AML-193 (cell line): ENCODE results near the gene RBM28.
"Not testable (repeated sequence)": the region's sequence is repeated elsewhere in the genome, so short reads cannot be mapped to it uniquely, and the experiment has no call there.

Experiments
- DNase-seq, 2 experiments: peaks; one replicate each; lab custom pipeline; 2025; lab: John Stamatoyannopoulos, UW

Gene RBM28

DNA sequence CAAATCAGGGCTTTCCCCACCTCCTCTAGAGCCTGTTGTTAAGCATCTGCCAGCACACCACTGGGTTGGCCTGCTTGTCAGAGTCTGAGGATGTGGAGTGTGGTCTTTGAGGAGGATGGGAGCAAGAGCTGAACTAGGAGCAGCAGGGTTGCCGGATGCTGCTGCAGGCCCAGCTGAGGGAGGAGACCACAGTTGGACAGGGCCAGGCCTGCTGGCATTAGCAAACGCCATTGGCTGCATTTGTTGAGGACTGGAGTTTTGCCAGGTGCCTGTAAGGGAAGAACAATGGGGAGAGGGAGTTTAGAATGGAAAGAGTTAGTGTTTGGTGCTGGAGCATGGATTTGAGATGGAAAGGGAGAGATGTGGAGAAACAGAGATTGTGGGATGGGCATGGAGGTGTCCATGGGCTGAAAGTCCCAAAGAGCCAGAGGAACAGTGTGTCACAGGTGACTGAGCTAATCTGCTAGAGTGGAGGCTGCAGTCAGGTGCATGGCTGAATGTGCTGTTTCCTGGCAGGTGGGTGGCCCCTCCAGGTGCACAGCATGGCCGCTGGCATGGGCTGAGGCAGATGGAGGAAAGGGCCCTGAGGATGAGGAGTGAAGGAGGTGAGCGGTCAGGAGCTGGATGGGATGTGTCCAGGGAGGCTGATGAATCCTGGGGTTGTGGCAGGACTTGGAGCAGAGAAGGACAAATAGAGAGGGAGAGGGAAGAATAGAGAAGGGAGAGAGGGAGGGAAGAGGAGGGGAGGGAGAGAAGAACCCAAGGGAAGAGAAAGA, 61.9 kb downstream of the RBM28 start:
- no peak for DNase-seq

DNA sequence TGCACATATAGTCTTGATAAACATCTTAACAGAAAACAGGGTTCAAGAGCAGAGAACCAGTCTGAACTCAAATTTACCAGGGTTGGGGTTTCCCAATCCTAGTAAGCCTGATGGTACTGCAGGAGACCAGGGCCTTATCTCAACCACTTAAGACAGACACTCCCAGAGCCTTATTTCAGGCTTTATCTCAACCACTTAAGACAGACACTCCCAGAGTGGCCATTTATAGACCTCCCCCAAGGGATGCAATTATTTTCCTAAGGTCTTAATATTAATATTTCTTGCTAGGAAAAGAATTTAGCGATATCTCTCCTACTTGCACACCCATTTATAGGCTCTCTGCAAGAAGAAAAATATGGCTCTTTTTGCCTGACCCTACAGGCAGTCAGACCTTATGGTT, 63.3 kb downstream of the RBM28 start:
- not testable (repeated sequence) for DNase-seq

DNA sequence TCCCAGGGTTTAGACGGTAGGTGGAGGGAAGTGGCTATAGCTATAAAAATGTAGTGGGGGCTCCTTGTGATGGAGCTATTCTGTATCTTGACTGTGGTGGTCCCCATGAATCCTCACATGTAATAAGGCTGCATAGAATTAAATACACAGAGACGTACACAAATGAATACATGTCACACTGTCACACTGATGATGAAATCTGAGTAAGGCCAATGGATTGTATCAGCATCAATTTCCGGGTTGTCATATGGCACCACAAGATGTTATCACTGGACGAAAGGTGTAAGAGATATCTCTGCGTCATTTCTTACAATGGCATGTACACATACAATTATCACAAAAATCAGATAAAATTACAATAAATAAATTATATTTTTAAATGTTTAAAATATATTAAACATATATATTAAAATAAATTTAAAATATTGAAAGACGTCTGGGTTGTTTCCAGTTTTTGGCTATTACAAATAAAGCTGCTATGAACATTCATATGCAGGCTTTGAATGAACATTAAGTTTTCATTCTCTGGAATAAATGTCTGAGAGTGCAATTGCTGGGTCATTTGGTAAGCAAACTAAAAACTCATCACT, 64.5 kb downstream of the RBM28 start:
- DNase-seq: no peak

DNA sequence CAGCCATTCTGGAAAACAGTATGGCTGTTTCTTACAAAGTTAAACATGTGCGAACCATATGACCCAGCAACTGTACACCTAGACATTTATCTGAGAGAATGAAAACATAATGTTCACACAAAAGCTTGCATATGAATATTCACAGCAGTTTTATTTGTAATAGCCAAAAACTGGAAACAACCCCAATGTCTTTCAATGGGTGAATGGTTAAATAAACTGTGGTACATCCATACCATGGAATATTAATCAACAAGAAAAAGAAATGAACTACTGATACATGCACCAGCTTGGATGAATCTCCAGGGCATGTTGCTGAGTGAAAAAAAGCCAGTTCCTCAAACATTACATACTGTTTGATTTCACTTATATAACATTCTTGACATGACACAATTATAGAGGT, 65.3 kb downstream of the RBM28 start:
- DNase-seq: no peak

DNA sequence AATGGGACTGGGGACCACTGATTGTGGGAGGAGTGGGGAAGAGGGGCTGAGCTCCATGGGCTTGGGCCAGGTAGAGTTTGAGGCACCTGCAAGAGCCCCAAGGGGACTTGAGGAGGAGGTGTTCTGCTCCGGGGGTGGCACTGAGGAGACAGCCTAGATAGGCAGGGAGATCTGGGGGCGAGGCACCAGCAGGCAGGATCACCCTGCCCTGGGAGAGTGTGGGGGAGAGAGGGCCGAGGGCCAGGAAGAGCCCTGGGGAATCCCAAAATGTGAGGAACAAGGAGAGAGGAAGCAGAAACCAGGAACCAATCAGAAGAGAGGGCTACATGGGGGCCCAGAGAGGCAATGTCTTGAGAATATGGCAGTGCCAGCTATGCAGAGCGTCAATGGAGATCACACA, 68.0 kb downstream of the RBM28 start:
- no peak for DNase-seq

DNA sequence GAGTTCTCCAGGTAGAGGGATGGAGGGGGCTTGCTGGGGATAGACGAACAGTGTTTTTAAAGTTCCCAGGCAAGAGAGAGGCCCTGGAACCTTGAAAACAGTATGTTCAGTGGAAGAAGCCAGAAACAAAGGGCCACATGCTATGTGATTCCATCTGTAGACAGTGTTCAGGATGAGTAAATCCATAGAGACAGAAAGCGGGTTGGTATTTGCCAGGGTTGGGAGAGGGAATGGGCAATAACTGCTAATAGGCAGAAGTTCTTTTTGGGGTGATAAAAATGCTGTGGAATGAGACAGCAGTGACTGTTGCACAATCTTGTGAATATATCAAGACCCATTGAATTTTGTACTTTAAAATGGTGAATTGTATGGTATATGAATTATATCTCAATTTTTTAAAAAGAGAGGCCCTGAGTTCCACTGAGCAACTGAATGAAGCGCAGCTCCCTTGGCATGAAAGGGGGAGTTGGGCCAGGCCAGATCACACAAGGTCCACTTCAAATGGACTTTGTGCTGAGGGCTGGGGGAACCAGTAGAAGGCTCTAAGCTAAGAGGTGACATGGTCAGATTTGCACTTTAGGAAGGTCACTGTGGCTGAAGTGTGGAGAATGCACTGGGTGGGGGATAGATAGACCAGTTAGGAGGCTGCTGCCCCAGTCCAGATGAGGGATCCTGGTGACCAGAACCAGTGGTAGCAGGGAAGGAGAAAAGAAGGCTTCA, 68.7 kb downstream of the RBM28 start:
- no peak for DNase-seq

DNA sequence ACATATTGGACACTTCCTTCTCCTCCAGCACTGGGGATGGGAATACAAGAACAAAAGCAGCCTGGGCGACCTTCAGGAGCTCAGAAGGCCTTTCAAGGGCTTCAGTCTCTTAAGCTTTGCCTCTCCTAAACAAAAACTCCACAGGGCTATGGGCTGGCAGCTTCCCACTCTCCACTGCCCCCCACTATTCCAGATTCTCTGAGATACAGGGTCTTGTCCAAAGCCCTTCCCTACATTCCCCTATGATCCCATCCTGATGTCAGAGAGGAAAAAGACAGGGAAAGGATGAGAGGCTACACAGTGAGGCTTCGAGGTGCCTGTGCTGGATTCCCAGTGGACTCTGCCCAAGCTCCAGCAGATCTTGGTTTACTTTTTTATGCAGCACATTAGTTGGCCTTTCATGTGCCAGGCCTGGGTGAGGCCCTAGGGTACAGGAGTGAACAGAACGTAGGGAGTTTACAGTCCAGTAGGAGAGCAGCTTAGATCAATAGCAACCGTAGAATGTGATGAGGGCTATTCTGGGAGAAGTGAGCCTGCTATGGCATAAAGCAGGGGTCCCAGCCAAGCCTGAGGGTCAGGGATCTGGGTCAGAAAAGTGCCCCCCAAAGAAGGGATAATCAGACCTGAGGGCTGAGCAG, 69.3 kb downstream of the RBM28 start:
- no peak for DNase-seq

DNA sequence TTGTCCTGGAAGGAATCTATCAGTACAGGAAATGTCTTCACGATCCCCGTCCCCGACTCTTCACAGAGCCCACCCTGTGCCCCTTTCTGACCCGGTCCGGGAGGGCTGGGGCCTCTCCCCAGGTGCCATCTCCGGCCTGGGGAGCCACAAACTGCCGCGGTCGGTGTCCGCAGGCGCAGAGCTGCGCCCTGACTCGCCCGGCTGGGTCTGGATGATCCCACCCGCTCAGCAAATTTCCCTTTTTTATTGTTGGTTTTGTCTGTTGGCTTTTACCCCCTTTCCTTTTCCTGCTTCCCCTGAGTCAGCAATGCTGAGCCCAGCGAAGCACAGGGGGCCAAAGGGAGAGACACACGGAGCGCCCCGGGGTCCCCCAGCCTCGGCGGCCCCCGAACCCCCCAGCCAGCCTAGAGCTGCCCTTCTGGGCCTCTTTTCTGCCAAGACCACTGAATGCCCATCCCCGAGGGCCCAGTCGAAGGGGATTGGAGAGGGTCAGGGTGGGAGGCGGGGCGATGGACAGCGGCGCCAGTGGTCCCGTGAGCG, 71.7 kb downstream of the RBM28 start:
- no peak for DNase-seq

DNA sequence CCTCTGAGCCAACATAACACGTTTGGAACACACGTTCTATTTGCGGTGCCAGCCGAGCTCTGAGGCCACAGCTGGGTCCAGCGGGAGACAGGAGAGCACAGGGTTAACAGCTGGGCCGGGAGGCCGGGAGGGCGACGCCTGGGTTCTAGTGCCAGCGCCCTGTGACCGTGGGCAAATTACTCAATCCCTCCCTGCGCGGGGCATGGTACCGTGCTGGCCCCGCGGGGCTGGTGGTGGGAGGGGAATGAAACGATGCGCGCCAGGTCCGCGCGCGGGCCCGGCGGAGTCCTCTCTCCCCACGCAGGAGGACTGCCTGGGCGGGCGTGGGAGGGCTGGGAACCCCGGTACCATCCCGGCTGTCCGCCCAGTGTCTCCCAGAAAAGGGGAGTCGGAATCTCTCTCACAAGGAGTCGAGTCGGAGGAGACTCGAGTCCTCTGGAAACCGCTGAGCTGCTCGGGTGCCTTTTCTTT, 72.2 kb downstream of the RBM28 start:
- no peak for DNase-seq

DNA sequence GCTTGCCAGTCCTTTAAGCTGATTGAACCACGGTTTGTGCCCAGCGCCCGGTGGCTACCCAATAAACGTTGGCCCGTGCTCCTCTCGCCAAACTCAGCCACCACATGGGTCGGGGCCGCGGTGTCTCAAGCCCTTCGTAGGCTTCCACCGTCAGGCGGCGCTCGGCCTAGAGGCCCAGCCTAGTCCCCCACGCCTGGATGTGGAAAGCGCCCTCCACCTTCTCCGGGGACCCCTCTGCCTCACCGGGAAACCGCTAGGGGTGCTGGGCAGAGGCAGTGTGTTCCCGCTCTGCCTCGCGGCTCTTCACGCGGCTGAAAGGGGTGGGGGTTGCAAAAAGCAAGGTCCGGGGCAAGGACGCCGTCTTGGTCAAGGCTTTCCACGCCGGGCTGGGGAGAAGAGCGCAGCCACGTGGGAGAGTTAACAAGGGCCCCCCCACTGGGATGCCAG, 72.9 kb downstream of the RBM28 start:
- DNase-seq: no peak

DNA sequence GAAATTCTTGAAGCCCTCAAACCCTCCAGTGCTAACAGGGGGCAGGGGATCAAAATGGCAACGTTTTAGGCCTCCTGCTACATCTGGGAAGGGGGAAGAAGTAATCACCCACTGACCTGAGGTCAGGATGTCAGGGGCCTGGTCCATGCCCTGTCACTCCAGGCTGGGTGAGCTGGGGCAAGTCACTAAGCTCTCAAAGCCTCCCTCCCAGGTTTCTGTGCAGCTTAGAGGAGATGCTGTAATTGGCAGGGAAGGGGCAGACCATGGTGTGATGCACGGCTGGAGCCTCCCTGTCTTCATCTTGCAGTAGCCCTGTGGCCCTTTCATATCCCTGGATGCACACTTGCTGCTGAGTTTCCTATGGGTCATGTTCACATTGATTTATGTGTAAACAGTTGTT, 75.5 kb downstream of the RBM28 start:
- no peak for DNase-seq

DNA sequence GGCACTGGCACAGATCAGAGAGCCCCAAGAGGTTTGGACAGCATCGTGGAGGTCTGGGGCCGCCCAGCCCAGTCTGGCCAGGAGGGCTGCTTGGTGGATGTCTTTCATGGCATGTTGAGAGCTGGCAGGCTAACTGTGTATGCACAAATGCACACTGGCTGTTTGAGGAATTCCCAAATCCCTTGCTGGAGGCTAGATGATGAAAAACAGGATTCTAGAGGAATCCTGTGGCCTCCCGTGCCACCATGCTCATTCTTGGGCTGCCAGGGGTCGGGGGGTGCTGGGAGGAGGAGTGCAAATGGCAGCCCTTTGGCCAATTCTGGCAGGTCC, 76.1 kb downstream of the RBM28 start:
- DNase-seq: no peak

DNA sequence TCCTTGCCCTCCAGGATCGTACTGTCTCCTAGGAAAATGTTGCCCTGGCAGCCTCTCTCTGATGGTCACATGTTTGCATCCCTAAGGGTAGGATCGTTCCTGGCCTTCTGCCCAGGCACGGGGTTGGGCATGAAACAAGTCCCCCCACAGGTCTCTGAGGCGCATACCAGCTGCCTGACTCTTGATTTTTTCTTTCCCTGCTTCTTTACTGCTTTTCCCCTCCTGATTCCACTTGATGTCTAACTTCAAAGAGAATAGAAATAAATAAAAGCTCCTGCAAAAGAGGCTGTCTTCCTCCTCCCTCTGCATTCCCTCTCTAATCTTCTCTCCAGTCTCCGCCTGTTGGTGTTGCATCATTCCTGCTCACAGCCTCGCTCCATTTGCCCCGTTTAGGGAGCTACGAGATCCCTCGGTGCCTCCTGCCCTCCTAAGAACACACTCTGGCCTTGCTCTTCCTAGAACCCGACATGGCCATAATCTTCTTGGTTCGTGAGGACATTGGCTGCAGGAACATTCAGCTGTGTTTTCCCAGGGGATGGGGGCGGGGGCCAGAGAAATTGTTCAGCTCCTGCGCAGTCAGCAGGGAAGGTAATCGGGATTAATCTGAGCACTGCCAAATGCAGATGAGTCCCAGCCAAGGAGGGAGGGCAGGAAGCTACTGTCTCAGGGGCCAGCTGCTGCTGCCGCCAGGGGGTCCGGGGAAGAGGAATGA, 76.7 kb downstream of the RBM28 start:
- DNase-seq: no peak

DNA sequence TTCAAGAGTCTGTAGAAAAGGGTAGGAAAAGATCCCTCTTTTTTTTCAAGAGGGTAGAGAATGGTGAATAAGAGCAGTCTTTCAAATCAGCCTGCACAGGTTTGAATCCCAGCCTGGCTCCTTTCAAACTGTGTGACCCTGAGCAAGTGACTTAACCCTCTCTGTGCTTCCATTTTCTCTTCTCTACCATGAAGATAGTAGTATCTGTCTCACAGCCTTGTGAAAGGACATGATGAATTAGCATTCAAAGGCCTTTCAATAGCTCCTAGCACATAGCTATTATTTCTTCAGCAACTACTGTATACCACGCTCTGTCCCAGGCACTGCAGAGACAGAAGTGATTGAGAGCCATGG, 77.2 kb downstream of the RBM28 start:
- DNase-seq: no peak

DNA sequence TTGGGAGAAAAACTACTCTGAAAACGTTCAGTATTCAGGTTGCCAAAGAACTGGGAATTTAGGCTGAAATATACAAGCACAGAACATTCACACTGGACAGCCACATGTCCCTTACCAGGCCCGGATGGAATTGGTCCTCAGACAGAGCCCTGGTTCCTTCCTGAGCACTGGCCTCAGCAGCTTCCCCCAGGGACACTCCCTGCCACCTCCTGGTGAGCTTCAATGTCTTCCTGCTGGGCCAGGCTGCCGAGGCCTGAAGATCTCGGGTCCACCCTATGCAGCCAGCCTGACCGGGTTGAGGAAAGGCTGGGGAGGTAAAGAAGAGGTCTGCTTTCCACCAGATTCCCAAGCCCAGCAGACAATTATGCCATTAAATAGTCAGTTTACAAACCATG, 77.8 kb downstream of the RBM28 start:
- no peak for DNase-seq

DNA sequence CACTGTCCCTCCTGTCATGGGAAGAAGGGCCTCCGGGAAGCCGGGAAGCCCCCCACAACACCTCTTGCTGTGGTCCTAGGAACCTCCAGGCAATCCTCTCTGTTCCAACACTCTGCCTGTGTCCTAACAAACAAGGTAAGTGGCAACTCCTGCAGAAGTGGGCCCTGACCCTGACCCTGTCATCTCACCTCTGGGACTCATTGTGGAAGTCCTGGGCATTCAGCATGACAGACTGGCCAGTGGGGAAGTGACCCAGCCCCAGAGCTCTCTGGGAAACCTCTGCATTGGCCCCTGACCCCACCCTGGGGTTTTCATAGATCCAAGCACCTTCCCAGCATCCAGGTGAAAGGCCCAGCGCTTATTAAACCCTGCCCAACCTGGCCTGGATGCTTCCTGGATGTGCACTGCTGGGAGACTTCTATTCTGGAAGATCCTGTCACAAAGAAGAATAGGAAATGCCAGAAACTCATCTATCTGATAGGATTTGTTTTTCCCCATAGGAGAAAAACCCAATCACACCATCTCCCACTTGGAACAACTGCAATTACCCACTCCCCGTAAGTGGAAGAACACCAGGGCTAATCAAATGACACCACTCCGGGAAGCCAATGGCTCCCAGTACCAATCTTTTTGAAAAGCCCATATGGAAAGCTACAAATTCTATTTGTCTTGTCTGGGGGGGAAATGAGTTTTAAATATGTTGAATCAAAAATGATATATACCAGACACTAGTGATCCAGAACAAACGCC, 78.4 kb downstream of the RBM28 start:
- no peak for DNase-seq

DNA sequence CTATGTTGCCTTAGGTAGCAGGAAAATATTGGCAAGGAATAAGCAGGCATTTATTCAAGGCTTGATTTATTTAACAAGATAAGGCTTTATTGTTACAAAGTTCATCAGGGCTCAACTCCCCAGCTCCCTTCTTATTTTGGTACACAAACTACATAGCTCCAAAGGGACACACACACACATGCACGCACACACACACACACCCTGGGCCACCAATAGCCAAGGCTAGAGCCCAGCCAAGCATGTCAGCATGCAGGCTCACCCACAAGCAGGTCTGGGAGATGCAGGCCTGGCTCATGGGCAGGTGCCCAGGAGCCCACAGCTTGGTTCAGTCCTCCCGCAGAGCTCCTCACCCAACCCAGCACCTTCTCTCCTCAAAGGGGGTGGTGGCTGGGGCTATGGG, 79.2 kb downstream of the RBM28 start:
- DNase-seq: no peak

DNA sequence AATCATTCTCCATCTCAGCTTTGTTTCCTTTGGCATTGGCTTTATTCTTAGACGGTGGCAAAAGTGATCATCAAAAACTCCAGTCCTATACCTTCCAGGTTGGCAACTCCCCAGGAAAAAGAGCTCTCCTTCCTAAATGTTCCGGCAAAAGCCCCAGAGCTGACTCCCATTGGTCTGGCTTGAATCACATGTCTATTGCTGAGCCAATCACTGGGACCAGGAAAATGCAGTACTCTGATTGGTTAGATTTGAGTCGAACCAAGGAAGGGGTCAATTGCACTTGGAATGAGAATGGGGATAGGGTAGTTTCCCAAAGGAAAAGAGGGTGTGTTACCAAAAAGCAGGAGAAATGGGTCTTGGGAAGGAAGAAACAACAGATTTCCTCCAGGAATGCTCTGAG, 80.3 kb downstream of the RBM28 start:
- no peak for DNase-seq

DNA sequence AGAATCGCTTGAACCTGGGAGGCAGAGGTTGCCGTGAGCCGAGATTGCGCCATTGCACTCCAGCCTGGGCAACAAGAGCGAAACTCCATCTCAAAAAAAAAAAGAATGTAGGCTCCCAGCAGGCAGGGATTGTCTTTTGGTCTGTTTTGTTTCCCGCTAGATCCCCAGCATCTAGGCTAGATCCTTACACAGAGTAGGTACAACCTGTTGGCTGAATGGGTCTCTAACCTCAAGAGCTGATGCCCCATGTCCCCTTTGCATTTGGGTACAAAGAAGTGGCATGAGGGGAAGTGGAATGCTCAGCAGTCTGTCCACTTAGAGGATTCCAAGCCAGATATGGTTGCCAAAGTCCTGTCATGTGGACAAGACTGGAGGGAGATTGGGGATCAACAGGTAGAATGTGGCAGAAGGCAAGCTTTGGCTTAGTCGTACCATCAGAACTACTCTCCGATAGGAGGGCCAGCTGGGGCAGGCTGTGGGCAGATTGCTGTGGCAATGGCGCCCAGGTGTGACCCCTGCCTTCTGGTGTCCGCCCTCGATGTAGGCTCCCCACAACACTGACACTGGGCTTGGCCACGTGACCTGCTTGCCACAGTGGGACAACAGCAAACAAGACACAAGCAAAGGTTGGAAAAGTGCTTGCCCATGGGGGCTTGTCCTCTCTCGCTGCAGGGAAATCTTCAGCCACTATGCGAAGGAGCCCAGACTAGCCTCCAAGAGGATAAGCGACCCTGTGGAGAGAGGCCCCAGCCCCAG, 81.3 kb downstream of the RBM28 start:
- DNase-seq: no peak

DNA sequence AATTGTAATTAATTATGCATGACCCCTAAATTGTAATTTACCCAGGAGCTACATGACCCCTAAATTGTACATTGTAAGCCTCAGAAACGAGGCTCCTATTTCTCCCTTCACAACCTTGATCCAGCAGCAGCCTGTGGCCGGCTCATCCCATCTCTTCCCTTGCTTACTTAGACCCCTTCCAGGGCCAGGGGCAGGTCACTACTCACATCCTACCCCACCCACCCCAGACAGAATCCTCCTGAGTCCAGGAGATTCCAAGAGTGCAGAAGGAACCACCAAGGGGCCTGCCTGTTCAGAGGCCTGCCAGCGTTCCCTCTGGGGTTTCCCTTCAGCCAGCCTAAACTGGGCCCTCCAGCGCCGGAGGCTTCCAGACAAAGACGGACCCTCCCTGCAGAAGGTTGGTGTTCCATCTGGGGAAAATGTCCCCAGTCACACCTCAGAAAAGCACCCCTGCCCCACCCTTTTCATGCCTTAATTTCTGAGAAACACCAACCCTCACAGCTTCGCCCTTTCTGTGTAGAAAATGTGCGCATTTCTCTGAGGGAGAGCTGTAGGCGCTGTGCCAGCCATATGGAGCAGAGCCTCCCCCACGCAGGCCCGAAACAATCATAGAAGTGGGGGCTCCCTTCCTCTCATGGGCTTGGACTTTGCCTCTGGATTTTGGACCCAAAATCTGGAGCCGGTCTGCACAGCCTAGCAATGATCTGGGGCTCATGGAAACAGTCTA, 83.5 kb downstream of the RBM28 start:
- DNase-seq: no peak
